ENCODE data around the gene TPSG1. TPM values are rescaled to one million over a fixed set of nuclear protein-coding genes. Genes with fewer than 3 reads are reported as not detected.

The TPSG1 gene
- polyA plus RNA-seq, 1 donor (not counting 4 experiments of a cell fraction or from before 2014, with no cell fraction given): not detected

GRCh38 chr16:1265090-1265630, 40.1 kb upstream of the TPSG1 start:
- dilution Hi-C loops (cut with MboI; ENCODE audit: extremely low pct_ligation_motif_present, low sequenced_read_pairs): no loop called here

GRCh38 chr16:1264345-1265089, 39.4 kb upstream of the TPSG1 start:
- no peaks in the 10 kb centered on the region for H3K9me1 ChIP-seq (ENCODE audit: control insufficient read depth, extremely low read depth, insufficient read depth, low read length)
- DNase-seq (ENCODE audit: low read depth, low spot score): no peak
- H3K4me3 ChIP-seq (ENCODE audit: control insufficient read depth in 2 of 3, extremely low read depth in 1 of 3, insufficient read depth in 2 of 3, low read depth in 1 of 3, low read length in 3 of 3): no peak overlapping the region
- no peak overlapping the region for H2AFZ ChIP-seq (ENCODE audit: control insufficient read depth, low read length)
- H3K4me1 ChIP-seq (ENCODE audit: control insufficient read depth, extremely low read depth, insufficient read depth, low read length): no peaks in the 10 kb centered on the region
- no peak for FAIRE-seq
- H3K9me3 ChIP-seq (ENCODE audit: control insufficient read depth, low read depth, low read length): peaks cover 2% of the 10 kb centered on the region
- H3K4me2 ChIP-seq (ENCODE audit: control insufficient read depth, extremely low read depth, insufficient read depth, low read depth, low read length): no peak overlapping the region
- no peaks in the 10 kb centered on the region for H3K36me3 ChIP-seq (ENCODE audit: control insufficient read depth in 2 of 2, extremely low read depth in 1 of 2, insufficient read depth in 2 of 2, low read length in 2 of 2)
- H3K27ac ChIP-seq (ENCODE audit: control insufficient read depth, insufficient read depth, low read length): no peak overlapping the region
- H3K79me2 ChIP-seq (ENCODE audit: control insufficient read depth, insufficient read depth, low read length): no peaks in the 10 kb centered on the region
- H3K9ac ChIP-seq (ENCODE audit: control insufficient read depth, extremely low read depth, insufficient read depth, low read length): no peak overlapping the region
- dilution Hi-C loops (cut with MboI; ENCODE audit: extremely low pct_ligation_motif_present, low sequenced_read_pairs): no loop called here
- no peaks in the 10 kb centered on the region for H4K20me1 ChIP-seq (ENCODE audit: control insufficient read depth, extremely low read depth, insufficient read depth, low read length)
- TF ChIP-seq EZH2 (IDR thresholded peaks at IDR 0.05; ENCODE audit: low read length) (no peak), CTCF (optimal IDR thresholded peaks at IDR 0.05 in 1 of 3, IDR thresholded peaks at IDR 0.05 in 1 of 3, conservative IDR thresholded peaks at IDR 0.05 in 1 of 3; ENCODE audit: extremely low read depth in 1 of 3, insufficient read depth in 2 of 3, low read length in 3 of 3) (no peak)
- H3K27me3 ChIP-seq (ENCODE audit: control insufficient read depth, extremely low read depth, insufficient read depth, low read length): peaks cover 40% of the 10 kb centered on the region

More at GRCh38 chr16:1265090-1265630, 40.1 kb upstream of the TPSG1 start:
- no peak overlapping the region for H3K4me3 ChIP-seq (ENCODE audit: control insufficient read depth in 2 of 3, extremely low read depth in 1 of 3, insufficient read depth in 2 of 3, low read depth in 1 of 3, low read length in 3 of 3)
- H3K4me2 ChIP-seq (ENCODE audit: control insufficient read depth, extremely low read depth, insufficient read depth, low read depth, low read length): no peak overlapping the region
- no peak for TF ChIP-seq CTCF (optimal IDR thresholded peaks at IDR 0.05 in 1 of 3, IDR thresholded peaks at IDR 0.05 in 1 of 3, conservative IDR thresholded peaks at IDR 0.05 in 1 of 3; ENCODE audit: extremely low read depth in 1 of 3, insufficient read depth in 2 of 3, low read length in 3 of 3)
- no peak for TF ChIP-seq EZH2 (IDR thresholded peaks at IDR 0.05; ENCODE audit: low read length)
- H4K20me1 ChIP-seq (ENCODE audit: control insufficient read depth, extremely low read depth, insufficient read depth, low read length): no peaks in the 10 kb centered on the region
- no peak overlapping the region for H3K27ac ChIP-seq (ENCODE audit: control insufficient read depth, insufficient read depth, low read length)
- peaks cover 33% of the 10 kb centered on the region for H3K27me3 ChIP-seq (ENCODE audit: control insufficient read depth, extremely low read depth, insufficient read depth, low read length)
- no peak for FAIRE-seq
- no peak overlapping the region for H3K9ac ChIP-seq (ENCODE audit: control insufficient read depth, extremely low read depth, insufficient read depth, low read length)
- no peaks in the 10 kb centered on the region for H3K79me2 ChIP-seq (ENCODE audit: control insufficient read depth, insufficient read depth, low read length)
- DNase-seq (ENCODE audit: low read depth, low spot score): no peak
- H3K36me3 ChIP-seq (ENCODE audit: control insufficient read depth in 2 of 2, extremely low read depth in 1 of 2, insufficient read depth in 2 of 2, low read length in 2 of 2): no peaks in the 10 kb centered on the region
- H2AFZ ChIP-seq (ENCODE audit: control insufficient read depth, low read length): no peak overlapping the region
- H3K9me1 ChIP-seq (ENCODE audit: control insufficient read depth, extremely low read depth, insufficient read depth, low read length): no peaks in the 10 kb centered on the region
- peaks cover 2% of the 10 kb centered on the region for H3K9me3 ChIP-seq (ENCODE audit: control insufficient read depth, low read depth, low read length)
- no peaks in the 10 kb centered on the region for H3K4me1 ChIP-seq (ENCODE audit: control insufficient read depth, extremely low read depth, insufficient read depth, low read length)
